CD4-positive, CD25-positive, alpha-beta regulatory T cell (primary cell): ENCODE results near the gene SLC25A33. TPM values are rescaled to one million over a fixed set of nuclear protein-coding genes. Genes with fewer than 3 reads are reported as not detected.
A peak's percentile ranks its signal among the peaks of the same experiment; 100 is the strongest.
"Not testable (repeated sequence)": the region's sequence is repeated elsewhere in the genome, so short reads cannot be mapped to it uniquely, and the experiment has no call there.

Experiments
- ATAC-seq, 2 donors: fragments of 150-1000 bp; cut with Tn5 transposase; one replicate each; pipeline ENCODE4 v1.10.0; 2021; ENCODE audit warnings: low read depth in 2 of 2, moderate number of reproducible peaks in 2 of 2, moderate library complexity in 1 of 2
- DNase-seq, 3 donors: peaks; one replicate each; pipeline versions ENCODE4 v3.0.0 to v3.0.0-alpha.2; 2012 to 2022; ENCODE audit warnings: mixed read lengths in 1 of 3
- H3K27ac ChIP-seq: one replicate; pipeline ENCODE4 v1.7.0; 2013; ENCODE audit warnings: mild to moderate bottlenecking, low read length; ENCODE audit not compliant: insufficient read depth, poor library complexity, severe bottlenecking
- H3K27me3 ChIP-seq: one replicate; pipeline ENCODE4 v1.7.0; 2013; ENCODE audit warnings: low read length; ENCODE audit not compliant: control insufficient read depth, insufficient read depth
- H3K36me3 ChIP-seq: one replicate; pipeline ENCODE4 v1.7.0; 2013; ENCODE audit warnings: mild to moderate bottlenecking, low read length, moderate library complexity; ENCODE audit not compliant: control insufficient read depth, insufficient read depth
- H3K4me1 ChIP-seq: 2 replicates; pipeline ENCODE4 v1.7.0; 2013; ENCODE audit warnings: mild to moderate bottlenecking, low read length; ENCODE audit not compliant: insufficient read depth, control insufficient read depth, poor library complexity, severe bottlenecking
- H3K4me3 ChIP-seq: one replicate; pipeline ENCODE4 v1.7.0; 2013; ENCODE audit warnings: low read depth, mild to moderate bottlenecking, low read length, moderate library complexity
- H3K9me3 ChIP-seq, 2 experiments: 1 replicate in 1 of 2; 2 replicates in 1 of 2; pipeline ENCODE4 v1.7.0; 2013; ENCODE audit warnings: low read length in 2 of 2, mild to moderate bottlenecking in 1 of 2, moderate library complexity in 1 of 2; ENCODE audit not compliant: control insufficient read depth in 2 of 2
- H3K27ac Mint-ChIP-seq, 3 donors: one replicate each; pipeline ENCODE4 v1.8.0; 2020 to 2022; ENCODE audit warnings: mild to moderate bottlenecking in 3 of 3, mixed read lengths in 3 of 3, moderate library complexity in 2 of 3
- H3K27me3 Mint-ChIP-seq: one replicate; pipeline ENCODE4 v1.8.0; 2022; ENCODE audit warnings: mild to moderate bottlenecking, mixed read lengths
- H3K36me3 Mint-ChIP-seq: one replicate; pipeline ENCODE4 v1.8.0; 2020; ENCODE audit warnings: mixed read lengths
- H3K4me1 Mint-ChIP-seq, 4 donors: one replicate each; pipeline ENCODE4 v1.8.0; 2020 to 2022; ENCODE audit warnings: mixed read lengths in 4 of 4, mild to moderate bottlenecking in 1 of 4
- H3K4me3 Mint-ChIP-seq, 4 donors: one replicate each; pipeline ENCODE4 v1.8.0; 2020 to 2022; ENCODE audit warnings: mild to moderate bottlenecking in 4 of 4, mixed read lengths in 4 of 4, moderate library complexity in 3 of 4
- H3K9me3 Mint-ChIP-seq, 7 donors: one replicate each; pipeline ENCODE4 v1.8.0; 2020 to 2022; ENCODE audit warnings: mixed read lengths in 7 of 7, mild to moderate bottlenecking in 3 of 7, moderate library complexity in 2 of 7
- polyA plus RNA-seq, 4 donors: library from polyadenylated mRNA; unstranded; fragments of 300-500 nt; fragmentation: Illumina TruSeq; gene quantifications; one replicate each; pipeline ENCODE4 v1.2.3, GENCODE V29; 2021
- total RNA-seq: library from RNA; stranded (reverse); gene quantifications from one replicate; pipeline ENCODE4 v1.2.3, GENCODE V29; 2022

Gene SLC25A33
- total and polyA plus RNA-seq, 5 donors from 2014 or later = 2.7 to 4.5 (median 3.7) TPM

DNA sequence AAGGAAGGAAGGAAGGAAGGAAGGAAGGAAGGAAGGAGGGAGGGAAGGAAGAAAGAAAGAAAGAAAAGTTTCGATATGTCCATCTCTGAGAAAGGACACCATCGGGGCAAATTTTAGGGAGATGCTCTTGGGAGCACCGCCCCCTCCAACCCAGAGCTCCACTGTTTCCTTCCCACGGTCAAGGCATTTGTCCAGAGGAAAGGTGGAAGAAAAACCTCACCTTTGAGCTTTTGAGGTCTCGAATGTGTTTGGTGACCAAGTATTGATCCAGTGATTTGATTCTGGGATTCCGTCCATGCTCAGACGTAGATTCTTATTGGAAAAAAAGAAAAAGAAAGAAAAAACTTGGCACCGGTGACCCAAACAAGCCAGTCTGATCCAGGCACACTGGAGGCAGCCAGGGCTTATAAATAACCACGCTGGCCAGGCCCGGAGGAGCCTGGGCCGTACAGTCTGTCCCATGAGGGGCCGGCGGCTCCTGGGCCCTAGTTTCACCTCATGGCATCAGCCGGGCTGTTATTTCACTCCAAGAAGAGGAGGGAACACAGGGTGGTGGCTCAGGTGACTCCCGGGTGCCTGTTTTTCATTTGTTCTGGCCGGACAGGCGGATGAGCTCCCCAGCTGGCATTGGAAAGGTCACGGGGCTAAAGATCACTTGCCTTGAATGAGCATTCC lies 36.1 kb upstream of the SLC25A33 start:
- Mint-ChIP-seq H3K36me3 (no peaks in the 10 kb centered on the region), H3K4me1 (no peaks in the 10 kb centered on the region), H3K27me3 (peaks cover 28% of the 10 kb centered on the region), H3K27ac (no peak overlapping the region), H3K4me3 (no peak overlapping the region), H3K9me3 (peaks cover 0 to 2% (median 0%) of the 10 kb centered on the region in 7 donors)
- Histone ChIP-seq H3K36me3 (no peaks in the 10 kb centered on the region), H3K4me1 (no peaks in the 10 kb centered on the region), H3K27ac (no peak overlapping the region), H3K27me3 (no peaks in the 10 kb centered on the region), H3K9me3 (no peaks in the 10 kb centered on the region), H3K4me3 (no peak overlapping the region)
- DNase-seq (no peak), ATAC-seq (no peak)

DNA sequence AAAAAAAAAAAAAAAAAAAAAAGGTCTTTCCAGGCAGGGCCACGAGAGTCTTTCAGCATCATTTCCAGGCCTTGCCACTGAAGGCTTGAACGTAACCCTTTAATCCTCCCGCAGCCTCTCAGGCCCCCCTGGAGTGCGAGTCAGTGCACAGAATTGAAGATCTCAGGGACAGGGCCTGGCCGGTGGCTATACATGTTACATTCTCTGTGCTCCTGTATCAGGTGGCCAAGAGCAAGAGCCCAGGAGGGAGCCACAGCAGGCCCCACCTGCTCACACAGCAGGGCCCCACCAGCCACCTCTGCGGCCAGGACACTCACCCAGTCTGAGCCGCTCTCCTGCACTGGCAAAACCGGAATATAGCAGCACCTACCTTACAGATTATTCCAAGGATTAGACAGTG lies 34.1 kb upstream of the SLC25A33 start:
- peaks cover 21% of the 10 kb centered on the region for H3K27me3 Mint-ChIP-seq
- H3K4me1 Mint-ChIP-seq = no peaks in the 10 kb centered on the region

DNA sequence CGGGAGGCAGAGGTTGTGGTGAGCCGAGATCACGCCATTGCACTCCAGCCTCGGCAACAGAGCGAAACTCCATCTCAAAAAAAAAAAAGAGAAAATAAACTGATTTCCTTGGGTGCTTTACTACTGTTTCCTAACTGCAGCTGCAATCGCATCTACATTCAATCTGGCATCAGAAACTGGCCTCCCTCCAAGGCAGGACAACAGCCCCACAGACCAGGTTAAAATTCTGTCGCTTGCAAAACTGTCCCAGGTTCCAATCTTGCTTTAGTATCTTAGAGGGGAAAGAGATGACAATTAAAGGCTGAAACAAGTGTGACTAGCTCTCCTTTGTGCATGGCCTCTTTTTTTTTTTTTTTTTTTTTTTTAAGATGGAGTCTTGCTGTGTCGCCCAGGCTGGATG lies 32.4 kb upstream of the SLC25A33 start:
- no peak overlapping the region for H3K4me3 Mint-ChIP-seq
- Histone ChIP-seq H3K36me3 (no peaks in the 10 kb centered on the region), H3K9me3 (no peaks in the 10 kb centered on the region), H3K27me3 (no peaks in the 10 kb centered on the region), H3K27ac (no peak overlapping the region), H3K4me1 (no peaks in the 10 kb centered on the region), H3K4me3 (no peak overlapping the region)
- no peaks in the 10 kb centered on the region for H3K36me3 Mint-ChIP-seq
- no peaks in the 10 kb centered on the region for H3K9me3 Mint-ChIP-seq
- peaks cover 16% of the 10 kb centered on the region for H3K27me3 Mint-ChIP-seq
- DNase-seq (no peak), ATAC-seq (no peak)
- H3K27ac Mint-ChIP-seq = no peak overlapping the region
- H3K4me1 Mint-ChIP-seq = no peaks in the 10 kb centered on the region

More for the DNA sequence above, 34.1 kb upstream of the SLC25A33 start:
- DNase-seq = no peak
- H3K9me3 Mint-ChIP-seq = no peaks in the 10 kb centered on the region
- no peaks in the 10 kb centered on the region for H3K36me3 Mint-ChIP-seq
- ATAC-seq = no peak
- no peak overlapping the region for H3K4me3 Mint-ChIP-seq
- Histone ChIP-seq H3K4me3 (no peak overlapping the region), H3K9me3 (no peaks in the 10 kb centered on the region), H3K36me3 (no peaks in the 10 kb centered on the region), H3K4me1 (no peaks in the 10 kb centered on the region), H3K27ac (no peak overlapping the region), H3K27me3 (no peaks in the 10 kb centered on the region)
- H3K27ac Mint-ChIP-seq = no peak overlapping the region

DNA sequence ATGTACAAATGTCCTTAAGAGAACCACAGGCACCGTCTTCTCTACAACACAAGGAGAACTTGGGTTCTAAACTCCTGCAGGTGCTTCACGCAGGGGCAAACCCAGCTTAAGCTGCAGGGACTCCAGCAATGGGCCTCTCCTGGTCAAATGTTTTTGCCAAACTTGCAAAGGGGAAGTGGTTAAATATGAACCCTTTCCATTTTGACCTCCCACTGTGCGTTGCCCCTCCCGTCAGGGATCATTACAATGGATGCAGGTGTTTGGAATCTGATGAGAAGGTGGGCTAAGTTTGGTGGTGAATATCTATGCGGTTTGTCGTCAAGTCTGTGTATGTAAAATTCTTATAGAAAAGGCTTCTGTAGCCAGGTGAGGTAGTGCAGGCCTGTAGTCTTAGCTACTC lies 29.1 kb upstream of the SLC25A33 start:
- no peak overlapping the region for H3K4me3 Mint-ChIP-seq
- no peaks in the 10 kb centered on the region for H3K9me3 ChIP-seq
- no peak overlapping the region for H3K27ac ChIP-seq
- no peak overlapping the region for H3K27ac Mint-ChIP-seq
- H3K4me1 ChIP-seq = no peaks in the 10 kb centered on the region
- no peaks in the 10 kb centered on the region for H3K4me1 Mint-ChIP-seq
- DNase-seq = no peak
- H3K36me3 Mint-ChIP-seq = no peaks in the 10 kb centered on the region
- no peak overlapping the region for H3K4me3 ChIP-seq
- H3K36me3 ChIP-seq = no peaks in the 10 kb centered on the region
- H3K27me3 ChIP-seq = no peaks in the 10 kb centered on the region
- no peak for ATAC-seq
- H3K27me3 Mint-ChIP-seq = peaks cover 28% of the 10 kb centered on the region
- no peaks in the 10 kb centered on the region for H3K9me3 Mint-ChIP-seq

DNA sequence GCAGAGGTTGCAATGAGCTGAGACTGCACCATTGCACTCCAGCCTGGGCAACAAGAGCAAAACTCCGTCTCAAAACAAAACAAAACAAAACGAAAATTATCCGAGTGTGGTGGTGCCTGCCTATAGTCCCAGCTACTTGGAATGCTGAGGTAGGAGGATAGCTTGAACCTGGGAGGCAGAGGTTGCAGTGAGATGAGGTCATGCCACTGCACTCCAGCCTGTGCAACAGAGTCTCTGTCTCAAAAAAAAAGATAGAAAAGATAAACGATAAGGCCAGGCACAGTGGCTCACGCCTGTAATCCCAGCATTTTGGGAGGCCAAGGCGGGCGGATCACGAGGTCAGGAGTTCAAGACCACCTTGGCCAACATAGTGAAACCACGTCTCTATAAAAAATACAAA lies 23.7 kb upstream of the SLC25A33 start:
- not testable (repeated sequence) for ATAC-seq, H3K9me3 ChIP-seq, H3K4me3 Mint-ChIP-seq, H3K4me3 ChIP-seq, H3K27me3 ChIP-seq, H3K36me3 Mint-ChIP-seq, DNase-seq, H3K36me3 ChIP-seq, H3K4me1 ChIP-seq, H3K27ac ChIP-seq, H3K4me1 Mint-ChIP-seq, H3K9me3 Mint-ChIP-seq
- Mint-ChIP-seq H3K27me3 (peaks cover 12% of the 10 kb centered on the region), H3K27ac (peak overlapping the region in 1 of 3 donors; percentile 36)

DNA sequence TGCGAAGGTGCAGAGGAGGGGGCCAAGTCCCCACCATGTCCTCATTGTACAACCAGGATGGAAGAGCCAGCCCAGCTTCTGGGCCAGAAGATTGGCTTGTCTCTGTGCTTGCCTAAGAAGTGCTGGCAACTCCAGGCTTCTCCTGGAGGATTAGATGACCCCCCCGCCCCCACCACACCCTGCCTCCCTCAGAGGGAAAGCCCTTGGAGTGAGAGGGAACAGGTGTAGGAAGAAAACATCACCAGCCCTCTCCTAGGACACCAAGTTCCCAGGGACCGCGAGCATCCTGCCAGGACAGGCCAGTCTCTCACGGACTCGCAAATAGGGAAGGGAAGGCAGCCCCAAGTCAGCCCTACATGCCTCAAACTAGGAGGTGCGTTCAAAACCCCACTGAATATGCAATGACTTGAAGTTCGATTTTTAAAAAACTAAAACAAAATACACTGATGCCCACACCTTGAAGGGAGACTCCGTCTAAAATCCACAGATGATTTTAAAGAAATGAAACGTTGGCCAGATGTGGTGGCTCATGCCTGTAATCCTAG lies 20.7 kb upstream of the SLC25A33 start:
- Histone ChIP-seq H3K27ac (no peak overlapping the region), H3K4me3 (no peak overlapping the region), H3K9me3 (no peaks in the 10 kb centered on the region), H3K4me1 (no peaks in the 10 kb centered on the region), H3K27me3 (no peaks in the 10 kb centered on the region), H3K36me3 (no peaks in the 10 kb centered on the region)
- Mint-ChIP-seq H3K4me1 (no peaks in the 10 kb centered on the region), H3K27ac (no peak overlapping the region), H3K9me3 (peaks cover 0 to 3% (median 0%) of the 10 kb centered on the region in 7 donors), H3K36me3 (no peaks in the 10 kb centered on the region), H3K4me3 (no peak overlapping the region), H3K27me3 (peaks cover 11% of the 10 kb centered on the region)
- DNase-seq (no peak), ATAC-seq (no peak)

DNA sequence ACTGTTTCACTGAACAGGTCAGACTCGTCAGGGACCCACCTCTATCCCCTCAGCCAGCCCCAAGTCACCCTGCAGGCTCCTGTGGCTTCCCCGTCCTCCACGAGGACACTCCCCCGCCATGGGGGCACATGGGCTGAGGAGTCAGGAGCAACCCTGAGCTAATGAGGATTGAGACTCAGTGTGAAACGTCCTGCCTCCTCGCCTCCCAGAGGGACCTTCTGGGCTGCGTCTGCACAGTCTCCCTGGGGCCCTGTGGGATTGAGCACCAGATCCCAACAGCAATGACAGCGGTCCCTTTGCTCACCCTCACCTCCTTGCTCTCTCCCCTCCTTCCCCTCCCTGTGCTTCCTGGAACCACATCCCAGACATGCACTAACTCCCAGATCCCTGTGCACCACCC lies 18.9 kb upstream of the SLC25A33 start:
- Mint-ChIP-seq H3K9me3 (peaks cover 0 to 2% (median 0%) of the 10 kb centered on the region in 7 donors), H3K4me3 (no peak overlapping the region), H3K4me1 (no peaks in the 10 kb centered on the region), H3K36me3 (no peaks in the 10 kb centered on the region), H3K27me3 (no peaks in the 10 kb centered on the region), H3K27ac (no peak overlapping the region)
- DNase-seq (no peak), ATAC-seq (no peak)
- Histone ChIP-seq H3K27me3 (no peaks in the 10 kb centered on the region), H3K4me3 (no peak overlapping the region), H3K9me3 (no peaks in the 10 kb centered on the region), H3K36me3 (no peaks in the 10 kb centered on the region), H3K27ac (no peak overlapping the region), H3K4me1 (no peaks in the 10 kb centered on the region)

DNA sequence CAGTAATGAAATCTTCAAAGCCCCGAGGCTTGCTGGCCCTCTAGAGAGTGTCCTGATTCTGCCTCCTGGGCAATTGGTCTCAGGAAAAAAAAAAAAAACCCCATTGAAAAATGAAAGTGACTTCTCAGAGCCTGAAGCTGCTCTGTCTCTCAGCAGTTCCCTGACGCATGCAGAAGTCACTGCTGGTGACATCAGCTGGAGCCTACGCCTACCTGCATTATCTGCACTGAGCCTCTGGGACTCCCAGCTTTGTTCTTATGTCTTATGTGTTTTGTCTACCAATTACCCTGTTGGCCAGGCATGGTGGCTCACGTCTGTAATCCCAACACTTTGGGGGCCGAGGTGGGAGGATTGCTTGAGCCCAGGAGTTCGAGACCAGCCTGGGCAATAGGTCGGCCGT lies 10.1 kb upstream of the SLC25A33 start:
- H3K36me3 ChIP-seq = no peaks in the 10 kb centered on the region
- H3K4me3 ChIP-seq = no peak overlapping the region
- H3K27me3 ChIP-seq = no peaks in the 10 kb centered on the region
- Mint-ChIP-seq H3K36me3 (no peaks in the 10 kb centered on the region), H3K27ac (no peak overlapping the region), H3K27me3 (no peaks in the 10 kb centered on the region), H3K4me3 (no peak overlapping the region), H3K4me1 (no peaks in the 10 kb centered on the region), H3K9me3 (no peaks in the 10 kb centered on the region)
- ATAC-seq = no peak
- H3K27ac ChIP-seq = no peak overlapping the region
- DNase-seq = no peak
- H3K4me1 ChIP-seq = no peaks in the 10 kb centered on the region
- no peaks in the 10 kb centered on the region for H3K9me3 ChIP-seq
